Thoracic aorta (tissue), 2 donors: Measurements from ENCODE around the gene SRSF7. TPM values are rescaled to one million over a fixed set of nuclear protein-coding genes. Genes with fewer than 3 reads are reported as not detected.
"Not testable (repeated sequence)": the region's sequence is repeated elsewhere in the genome, so short reads cannot be mapped to it uniquely, and the experiment has no call there.

Source experiments
- ATAC-seq: fragments of 150-250 bp; one replicate; pipeline ENCODE4 v1.8.0; 2017; ENCODE audit warnings: low read depth; ENCODE audit not compliant: insufficient number of reproducible peaks, low FRiP score
- DNase-seq: peaks from one replicate; pipeline ENCODE4 v3.0.0-alpha.2; 2020; ENCODE audit warnings: low spot score
- H3K27ac ChIP-seq, 2 donors: fragments of 200-600 bp; sonication (generic); 1 replicate in 1 of 2; 2 replicates in 1 of 2; pipeline ENCODE4 v1.5.1; 2016; ENCODE audit warnings: mild to moderate bottlenecking in 2 of 2, moderate library complexity in 2 of 2
- H3K27me3 ChIP-seq: fragments of 200-600 bp; sonication (generic); replicated peaks from 2 replicates; pipeline ENCODE4 v1.6.0; 2016; ENCODE audit warnings: mild to moderate bottlenecking; ENCODE audit not compliant: insufficient read depth
- H3K36me3 ChIP-seq: fragments of 200-600 bp; sonication (generic); one replicate; pipeline ENCODE4 v1.5.1; 2016
- H3K4me1 ChIP-seq, 2 donors: fragments of 200-600 bp; sonication (generic); 1 replicate in 1 of 2; 2 replicates in 1 of 2; pipeline versions ENCODE4 v1.5.1 to v1.6.0; 2016; ENCODE audit warnings: low read depth in 2 of 2, mild to moderate bottlenecking in 1 of 2; ENCODE audit not compliant: control insufficient read depth in 1 of 2
- H3K4me3 ChIP-seq: fragments of 200-600 bp; sonication (generic); 2 replicates; pipeline ENCODE4 v1.5.1; 2016; ENCODE audit warnings: mild to moderate bottlenecking
- H3K9me3 ChIP-seq: fragments of 200-600 bp; sonication (generic); 2 replicates; pipeline ENCODE4 v1.5.1; 2016
- CTCF ChIP-seq: fragments of 200-600 bp; sonication (generic); IDR thresholded peaks from one replicate; pipeline ENCODE4 v1.5.1; 2019; ENCODE audit warnings: antibody characterized with exemption
- total RNA-seq, 2 donors: library from RNA; depleted of rRNA; stranded (reverse); fragments of >200 nt; gene quantifications; one replicate each; pipeline versions ENCODE4 v1.1.0 to v1.2.3, GENCODE V29; 2016

Gene SRSF7
- total RNA-seq, 2 donors from 2014 or later, result 97.5 to 141 TPM

GRCh38 chr2:38716185-38716584, 35.0 kb downstream of the SRSF7 start:
- H3K4me3 ChIP-seq, result no peak overlapping the region
- H3K27ac ChIP-seq, result no peak overlapping the region
- no peaks in the 10 kb centered on the region for H3K27me3 ChIP-seq
- TF ChIP-seq CTCF, result no peak
- DNase-seq (no peak), ATAC-seq (no peak)
- H3K4me1 ChIP-seq, result peaks cover 15 to 17% of the 10 kb centered on the region in 2 donors
- H3K36me3 ChIP-seq, result peaks cover 5% of the 10 kb centered on the region
- H3K9me3 ChIP-seq, result no peaks in the 10 kb centered on the region

DNA sequence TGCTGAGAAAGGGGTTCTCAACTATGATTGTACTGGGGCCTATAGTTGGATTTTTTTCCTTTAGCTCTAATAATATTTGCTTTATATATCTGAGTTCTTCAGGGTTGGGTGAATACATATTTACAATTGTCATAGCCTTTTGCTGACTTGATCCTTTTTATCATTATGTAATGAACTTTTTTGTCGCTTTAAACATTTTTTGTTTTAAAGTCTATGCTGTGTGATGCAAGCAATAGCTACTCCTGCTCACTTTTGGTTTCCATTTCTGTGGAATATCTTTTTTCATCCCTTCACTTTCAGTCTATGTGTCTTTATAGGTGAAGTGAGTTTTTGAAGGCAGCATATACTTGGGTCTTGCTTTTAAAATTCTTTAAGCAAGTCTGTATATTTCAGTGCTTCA, 36.2 kb downstream of the SRSF7 start:
- not testable (repeated sequence) for ATAC-seq

DNA sequence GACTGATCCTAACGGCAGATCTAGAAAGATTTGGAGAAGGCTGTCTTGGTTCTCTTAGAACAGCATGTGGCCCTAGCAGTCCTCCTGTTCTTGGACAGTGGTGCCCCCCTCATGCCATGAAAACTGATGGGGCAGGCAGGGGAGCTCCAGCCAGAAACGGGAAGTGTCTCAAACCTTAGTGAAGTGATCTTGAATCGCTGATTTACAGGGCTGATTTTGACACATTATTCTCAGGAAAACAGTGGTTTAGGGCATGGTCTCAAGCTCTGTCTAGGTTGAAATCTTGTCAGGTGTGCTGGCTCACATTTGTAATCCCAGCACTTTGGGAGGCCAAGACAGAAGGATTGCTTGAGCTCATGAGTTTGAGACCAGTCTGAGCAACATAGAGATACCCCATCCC, 37.8 kb downstream of the SRSF7 start:
- H3K9me3 ChIP-seq, result no peaks in the 10 kb centered on the region
- ATAC-seq (no peak), DNase-seq (no peak)
- no peaks in the 10 kb centered on the region for H3K27me3 ChIP-seq
- no peaks in the 10 kb centered on the region for H3K4me1 ChIP-seq
- no peak overlapping the region for H3K27ac ChIP-seq
- peaks cover 5% of the 10 kb centered on the region for H3K36me3 ChIP-seq
- H3K4me3 ChIP-seq, result no peak overlapping the region
- no peak for TF ChIP-seq CTCF

More for the DNA sequence above, 36.2 kb downstream of the SRSF7 start:
- H3K36me3 ChIP-seq, H3K27me3 ChIP-seq, DNase-seq, H3K4me1 ChIP-seq, H3K4me3 ChIP-seq, H3K9me3 ChIP-seq, H3K27ac ChIP-seq: not testable (repeated sequence)

DNA sequence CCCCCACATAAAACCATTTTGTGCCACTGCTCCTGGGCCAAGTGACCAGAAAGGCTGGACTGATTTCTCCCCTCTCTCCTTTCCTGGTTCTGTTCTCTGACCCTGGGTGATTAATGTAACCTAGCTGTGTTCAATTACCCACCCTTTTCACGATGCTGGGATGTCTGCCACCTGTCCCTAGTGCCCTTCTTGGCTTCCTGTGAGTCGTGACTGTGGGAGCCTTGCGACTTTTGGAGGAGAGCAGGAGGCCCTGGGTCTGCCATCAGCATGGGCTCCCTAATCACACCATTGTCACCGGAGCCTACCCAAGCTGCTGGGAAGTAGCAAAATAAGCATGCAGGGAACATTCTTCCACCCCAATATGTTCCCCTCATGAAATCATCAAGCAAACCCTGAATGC, 38.3 kb downstream of the SRSF7 start:
- TF ChIP-seq CTCF, result no peak
- Histone ChIP-seq H3K4me3 (no peak overlapping the region), H3K4me1 (no peaks in the 10 kb centered on the region), H3K27me3 (no peaks in the 10 kb centered on the region), H3K36me3 (peaks cover 5% of the 10 kb centered on the region), H3K27ac (no peak overlapping the region), H3K9me3 (no peaks in the 10 kb centered on the region)
- ATAC-seq, result no peak
- DNase-seq, result no peak

- H3K4me3 ChIP-seq, result no peak overlapping the region
- no peaks in the 10 kb centered on the region for H3K9me3 ChIP-seq
- no peak for DNase-seq
- no peak for ATAC-seq
- no peaks in the 10 kb centered on the region for H3K4me1 ChIP-seq
- peaks cover 5% of the 10 kb centered on the region for H3K36me3 ChIP-seq
- no peaks in the 10 kb centered on the region for H3K27me3 ChIP-seq
- H3K27ac ChIP-seq, result no peak overlapping the region
- no peak for TF ChIP-seq CTCF
Measured at GRCh38 chr2:38712413-38712812, 38.7 kb downstream of the SRSF7 start.

- no peaks in the 10 kb centered on the region for H3K4me1 ChIP-seq
- H3K36me3 ChIP-seq, result peaks cover 5% of the 10 kb centered on the region
- no peak for TF ChIP-seq CTCF
- no peaks in the 10 kb centered on the region for H3K9me3 ChIP-seq
- H3K27me3 ChIP-seq, result no peaks in the 10 kb centered on the region
- DNase-seq, result no peak
- ATAC-seq, result no peak
- H3K4me3 ChIP-seq, result no peak overlapping the region
- no peak overlapping the region for H3K27ac ChIP-seq
Measured at GRCh38 chr2:38711558-38711957, 39.6 kb downstream of the SRSF7 start.
